ENCODE results near the gene EP400.
"Not testable (repeated sequence)": the region's sequence is repeated elsewhere in the genome, so short reads cannot be mapped to it uniquely, and the experiment has no call there.

EP400 gene

DNA sequence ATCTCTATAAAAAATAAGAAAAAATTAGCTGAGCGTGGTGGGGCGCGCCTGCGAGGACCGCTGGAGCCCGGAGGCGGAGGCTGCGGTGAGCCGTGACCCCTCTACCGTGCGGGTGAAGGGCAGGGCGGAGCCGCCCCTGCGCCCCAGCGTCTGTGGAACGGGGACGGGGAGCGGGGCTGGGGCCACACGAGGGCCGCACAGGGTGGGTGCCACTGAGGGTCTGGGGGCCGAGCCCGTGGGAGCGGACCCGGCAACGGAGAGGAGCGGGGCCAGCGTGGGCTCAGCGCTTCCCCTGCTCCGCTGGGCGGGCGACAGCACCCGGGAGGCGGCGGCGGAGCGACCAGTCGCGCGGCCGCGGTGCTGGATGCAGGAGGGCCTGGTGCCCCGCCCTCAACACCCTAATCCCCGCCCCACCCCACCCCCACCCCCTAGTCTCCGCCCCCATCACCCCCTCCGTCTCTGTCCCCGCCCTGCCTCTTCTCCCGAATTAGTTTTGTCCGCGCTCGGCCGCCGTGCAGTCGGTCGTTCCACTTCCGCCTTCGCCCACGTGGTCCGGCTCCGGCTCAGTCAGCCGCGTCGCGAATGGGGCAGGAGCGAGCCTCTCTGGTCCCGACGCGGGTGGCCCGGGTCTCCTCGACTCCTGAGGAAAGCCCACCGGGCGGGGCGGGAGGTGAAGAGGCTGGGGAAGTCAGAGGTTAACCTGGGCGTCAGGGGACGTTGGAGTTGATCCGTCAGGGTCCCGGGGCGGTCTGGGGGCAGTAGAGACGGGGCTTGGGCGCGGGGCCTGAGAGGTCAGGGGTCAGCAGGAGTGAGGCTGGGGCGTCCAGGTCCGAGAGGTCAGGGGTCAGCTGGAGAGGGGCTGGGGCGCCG, 20.8 kb upstream of the EP400 start, which contains the start of gene PUS1:
Gene PUS1 (plus strand): TSS at position 566 of the 870 bp plus-strand sequence. CDS start 447 bp downstream, outside the sequence.
- peak; percentile 97 for DNase-seq

GRCh38 chr12:131929581-131930456, 19.9 kb upstream of the EP400 start:
- peak; percentile 12 for DNase-seq

DNA sequence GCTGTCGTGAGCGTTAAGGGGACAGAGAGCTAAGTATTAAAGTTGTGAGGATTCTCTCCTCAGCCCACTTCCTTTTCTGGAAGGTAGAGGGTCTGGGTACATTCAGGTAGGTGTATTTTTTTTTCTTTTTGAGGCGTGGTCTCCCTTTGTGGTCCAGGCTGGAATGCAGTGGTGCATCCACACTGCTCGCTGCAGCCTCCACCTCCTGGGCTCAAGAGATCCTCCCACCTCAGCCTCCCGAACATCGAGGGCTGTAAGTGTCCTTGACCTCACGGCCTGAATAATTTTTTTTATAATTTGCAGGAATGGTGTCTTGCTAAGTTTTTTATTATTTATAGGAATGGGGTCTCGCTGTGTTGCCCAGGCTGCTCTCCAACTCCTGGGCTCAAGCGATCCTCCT, 19.2 kb upstream of the EP400 start:
- DNase-seq, result no peak

DNA sequence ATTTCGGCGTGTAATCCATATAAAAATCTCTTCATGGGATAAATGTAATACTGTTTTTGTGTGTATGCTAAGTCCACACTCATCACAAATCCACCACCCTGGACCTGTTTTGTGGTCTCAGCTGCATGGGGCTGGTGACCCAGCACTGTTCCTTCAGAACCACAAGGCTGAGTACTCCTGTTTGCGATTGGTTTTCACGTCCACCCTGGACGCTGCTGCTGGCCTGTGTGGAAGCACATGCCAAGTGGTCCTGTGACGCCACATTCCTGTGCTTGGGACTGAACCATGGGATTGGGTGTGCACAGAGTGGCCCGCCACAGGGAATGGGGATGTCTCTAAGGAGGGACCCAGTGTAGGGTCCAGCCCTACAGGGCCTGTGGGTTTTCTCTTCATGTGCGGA, 16.4 kb upstream of the EP400 start:
- no peak for DNase-seq

DNA sequence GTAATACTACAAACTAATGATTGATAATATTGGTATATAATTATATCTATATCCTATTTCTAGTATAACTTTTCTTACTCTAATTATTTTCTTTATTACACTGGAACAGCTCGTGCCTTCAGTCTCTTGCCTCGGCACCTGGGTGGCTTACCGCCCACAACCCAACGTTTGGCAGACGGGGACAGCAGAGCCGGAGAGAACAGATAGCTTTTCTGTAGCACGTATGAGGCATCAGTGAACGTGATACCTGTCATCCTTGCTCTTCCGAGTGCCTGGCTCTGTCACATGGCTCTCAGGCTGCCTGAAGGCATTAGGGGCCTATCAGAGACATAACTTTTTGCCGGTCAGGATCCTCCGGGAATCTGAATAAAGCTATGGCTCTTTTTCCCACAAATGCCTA, 15.2 kb upstream of the EP400 start:
- no peak for DNase-seq

DNA sequence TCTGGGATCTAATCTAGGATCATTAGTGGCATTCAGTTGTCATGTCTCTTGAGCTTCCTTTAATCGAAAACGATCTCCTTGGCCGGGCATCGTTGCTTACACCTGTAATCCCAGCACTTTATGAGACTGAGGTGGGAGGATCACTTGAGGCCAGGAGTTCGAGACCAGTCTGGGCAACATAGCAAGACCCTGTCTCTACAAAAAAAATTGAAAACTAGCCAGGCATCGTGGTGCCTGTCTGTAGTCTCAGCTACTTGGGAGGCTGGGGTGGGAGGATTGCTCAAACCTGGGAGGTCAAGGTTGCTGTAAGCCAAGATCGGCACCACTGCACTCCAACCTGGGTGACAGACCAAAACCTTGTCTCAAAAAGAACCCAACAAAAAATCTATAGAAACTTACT, 11.7 kb upstream of the EP400 start:
- no peak for DNase-seq

DNA sequence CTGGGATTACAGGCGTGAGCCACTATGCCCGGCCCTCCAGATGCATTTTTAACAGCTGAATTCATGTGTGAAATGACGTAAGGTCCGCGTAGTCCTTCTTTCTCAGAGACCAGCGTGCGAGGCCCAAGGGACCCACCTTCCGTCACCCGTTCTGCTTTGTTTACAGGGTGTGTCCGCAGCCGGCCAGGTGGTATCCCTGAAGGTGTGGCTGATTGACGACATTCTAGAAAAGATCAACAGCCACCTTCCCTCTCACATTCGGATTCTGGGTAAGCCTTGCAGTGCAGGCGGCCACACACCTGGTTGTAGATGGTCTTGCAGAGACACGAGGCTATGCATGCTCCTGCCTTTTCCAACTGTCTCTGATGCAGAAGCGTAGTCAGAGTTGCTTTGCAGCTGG, 10.7 kb upstream of the EP400 start:
- no peak for DNase-seq

DNA sequence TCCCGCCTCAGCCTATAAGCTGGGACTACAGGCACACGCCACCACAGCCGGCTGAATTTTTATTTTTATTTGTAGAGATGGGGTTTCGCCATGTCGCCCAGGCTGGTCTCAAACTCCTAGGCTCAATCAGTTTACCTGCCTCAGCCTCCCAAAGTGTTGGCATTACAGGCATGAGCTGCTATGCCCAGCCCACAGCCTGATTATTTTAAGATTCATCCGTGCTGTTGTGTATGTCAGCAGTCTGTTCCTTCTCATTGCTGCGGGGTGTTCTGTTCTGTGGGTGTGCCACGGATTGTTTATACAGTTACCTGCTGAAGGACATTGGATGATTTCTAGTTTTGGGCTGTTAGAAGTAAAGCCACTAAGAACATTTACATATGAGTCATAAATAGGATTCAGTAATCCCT, 9.6 kb upstream of the EP400 start:
- no peak for DNase-seq

- DNase-seq, result no peak
These were observed 8.4 kb upstream of the EP400 start for GRCh38 chr12:131941116-131941986.

GRCh38 chr12:131941987-131942341, 7.8 kb upstream of the EP400 start:
- DNase-seq, result no peak

DNA sequence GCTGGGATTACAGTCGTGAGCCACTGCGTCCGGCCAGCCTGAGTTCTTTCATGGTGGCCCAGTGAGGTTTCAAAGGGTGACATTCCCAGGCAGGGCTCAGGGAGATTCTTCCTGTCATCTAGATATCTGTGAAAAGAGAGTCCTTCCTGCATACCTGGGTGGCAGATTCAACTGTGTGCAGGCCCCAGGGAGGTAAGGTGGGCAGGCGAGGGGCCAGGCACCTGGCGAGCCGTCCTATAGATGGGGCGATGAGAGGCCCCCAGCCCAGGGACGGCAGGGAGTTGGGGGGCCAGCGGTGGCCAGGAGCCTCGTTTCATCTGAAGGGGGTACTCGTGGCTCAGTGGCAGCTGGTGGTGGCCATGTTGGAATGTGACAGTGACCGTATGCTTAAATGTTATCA, 7.1 kb upstream of the EP400 start:
- no peak for DNase-seq

DNA sequence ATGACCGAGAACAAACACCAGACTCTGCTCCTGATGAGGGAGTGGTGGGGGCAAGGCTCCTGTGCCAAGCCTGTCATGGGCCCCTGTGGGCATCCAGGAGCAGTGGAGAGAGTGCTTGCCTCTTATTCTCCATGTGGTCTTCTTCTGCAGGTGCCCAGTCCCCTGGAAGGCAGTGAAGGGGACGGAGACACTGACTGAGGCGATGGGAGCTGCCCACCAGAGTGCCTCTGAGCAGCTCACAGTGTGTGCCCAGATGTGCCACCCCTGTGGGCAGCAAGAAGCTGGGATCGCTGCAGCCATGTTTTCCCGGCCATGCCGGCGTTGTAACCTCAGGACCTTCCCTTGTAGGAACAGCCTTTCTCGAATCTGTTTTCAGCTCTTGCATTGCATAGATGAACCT, 6.4 kb upstream of the EP400 start:
- no peak for DNase-seq

DNA sequence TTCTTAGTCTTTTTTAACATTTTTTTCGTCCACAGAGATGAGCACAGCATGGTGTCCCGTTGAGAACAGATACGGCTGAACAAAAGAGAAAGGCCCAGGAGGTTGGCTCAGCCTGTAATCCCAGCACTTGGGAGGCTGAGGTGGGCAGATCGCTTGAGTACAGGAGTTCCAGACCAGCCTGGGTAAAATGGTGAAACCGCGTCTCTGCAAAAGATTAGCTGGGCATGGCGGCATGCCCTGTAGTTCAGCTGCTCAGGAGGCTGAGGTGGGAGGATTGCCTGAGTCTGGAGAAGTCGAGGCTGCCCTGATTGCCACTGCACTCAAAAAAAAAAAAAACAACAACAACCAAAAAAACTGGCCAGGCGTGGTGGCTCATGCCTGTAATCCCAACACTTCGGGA, 5.9 kb upstream of the EP400 start:
- no peak for DNase-seq

DNA sequence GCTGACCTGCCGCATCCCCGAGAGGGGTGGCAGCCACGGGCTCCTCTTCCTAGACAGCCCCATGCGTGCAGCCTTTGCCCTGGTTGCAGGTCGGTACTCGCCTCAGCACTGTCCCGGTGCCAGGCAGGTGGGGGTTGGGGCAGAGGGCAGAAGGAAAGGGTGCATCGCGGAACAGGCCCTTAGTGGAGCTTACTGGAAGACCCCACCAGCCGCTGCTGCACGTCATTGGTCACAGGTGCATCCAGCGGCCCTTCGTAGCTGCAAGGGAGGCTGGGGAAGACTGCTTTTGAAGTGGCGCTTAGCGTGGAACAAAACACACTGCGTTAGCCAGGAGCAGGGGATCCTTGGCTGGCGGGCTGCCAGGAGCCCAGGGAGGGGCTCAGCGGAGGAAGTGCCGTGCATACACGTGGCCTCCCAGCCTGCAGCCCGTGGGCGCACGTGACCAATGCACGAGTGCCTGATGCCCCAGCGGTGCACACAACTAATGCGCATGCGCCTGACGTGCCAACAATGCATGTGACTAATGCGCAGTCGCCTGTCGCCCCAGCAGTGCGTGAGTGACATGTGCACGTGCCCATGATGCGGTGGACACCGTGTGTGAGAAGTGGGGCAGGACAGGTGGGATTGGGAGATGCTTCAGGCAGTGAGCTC, 5.0 kb upstream of the EP400 start:
- DNase-seq, result no peak

- no peak for DNase-seq
These were observed 3.0 kb upstream of the EP400 start for GRCh38 chr12:131946757-131947156.

DNA sequence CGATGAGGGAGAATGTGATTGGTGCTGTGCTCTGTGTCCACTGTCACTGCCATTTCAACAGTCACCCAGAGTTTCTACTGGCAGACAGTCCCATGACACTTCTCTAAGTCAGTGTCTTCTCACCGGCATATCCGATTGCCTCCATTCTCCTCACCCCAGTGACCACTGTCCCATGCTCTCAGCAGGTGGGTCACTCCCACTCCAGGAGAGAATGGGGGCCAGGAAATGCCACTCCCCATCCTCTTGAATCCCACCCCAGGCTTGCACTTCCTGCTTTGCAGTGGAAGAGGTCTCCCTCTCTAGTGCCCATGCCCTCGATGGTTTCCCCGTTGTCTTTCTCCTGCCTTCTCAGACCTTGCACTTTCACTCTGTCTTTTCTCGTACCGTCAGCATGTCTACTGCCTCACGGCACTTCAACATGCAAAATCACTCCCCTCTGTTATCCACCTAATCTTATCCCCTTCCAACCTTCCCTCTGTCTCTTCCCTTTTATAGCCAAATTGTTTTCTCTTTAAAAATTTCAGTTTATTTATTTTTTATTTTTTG, 2.2 kb upstream of the EP400 start:
- DNase-seq, result no peak

GRCh38 chr12:131948166-131948712, 1.5 kb upstream of the EP400 start:
- DNase-seq, result no peak

DNA sequence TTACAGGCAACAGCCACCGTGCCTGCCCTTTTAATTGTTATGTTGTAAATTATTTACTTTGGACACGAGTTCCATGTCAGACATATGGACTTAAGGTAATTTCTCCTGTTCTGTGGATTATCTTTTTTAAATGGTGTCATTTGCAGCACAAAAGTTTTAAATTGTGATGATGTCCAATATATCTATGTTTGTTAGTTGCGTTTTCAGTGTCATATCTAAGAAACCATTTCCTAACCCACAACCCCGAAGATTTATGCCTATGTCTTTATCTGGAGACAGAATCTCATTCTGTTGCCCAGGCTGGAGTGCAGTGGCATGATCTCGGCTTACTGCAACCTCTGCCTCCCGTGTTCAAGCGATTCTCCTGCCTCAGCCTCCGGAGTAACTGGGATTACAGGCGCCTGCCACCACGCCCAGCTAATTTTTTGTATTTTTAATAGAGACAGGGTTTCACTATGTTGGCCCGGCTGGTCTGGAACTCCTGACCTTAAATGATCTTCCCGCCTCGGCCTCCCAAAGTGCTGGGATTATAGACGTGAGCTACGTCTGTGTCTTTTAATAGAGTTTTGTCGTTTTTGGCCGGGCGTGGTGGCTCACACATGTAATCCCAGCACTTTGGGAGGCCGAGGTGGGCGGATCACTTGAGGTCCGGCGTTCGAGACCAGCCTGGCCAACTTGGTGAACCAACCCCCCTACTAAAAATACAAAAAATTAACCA, 870 bp upstream of the EP400 start:
- not testable (repeated sequence) for DNase-seq

- DNase-seq, result peak; percentile 19
These were observed 606 bp downstream of the EP400 start for GRCh38 chr12:131950182-131950913.

DNA sequence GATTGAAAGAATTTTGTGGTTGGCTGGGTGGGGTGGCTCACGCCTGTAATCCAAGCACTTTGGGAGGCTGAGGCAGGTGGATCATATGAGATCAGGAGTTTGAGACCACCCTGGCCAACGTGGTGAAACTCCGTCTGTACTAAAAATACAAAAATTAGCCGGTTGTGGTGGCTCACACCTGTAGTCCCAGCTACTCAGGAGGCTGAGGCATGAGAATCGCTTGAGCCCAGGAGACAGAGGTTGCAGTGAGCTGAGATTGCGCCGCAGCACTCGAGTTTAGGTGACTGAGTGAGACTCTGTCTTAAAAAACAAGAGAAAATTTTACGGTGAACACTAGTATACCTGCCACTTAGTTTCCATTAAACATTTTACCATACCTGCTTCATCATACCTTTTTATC, 4.1 kb downstream of the EP400 start:
- not testable (repeated sequence) for DNase-seq
